Loucy (cell line): ENCODE data around the gene DMXL1.

Source experiments
- H2AFZ ChIP-seq: fragments of 200-600 bp; sonication (generic); 2 replicates; pipeline ENCODE4 v1.6.0; 2016; ENCODE audit warnings: antibody characterized with exemption, mild to moderate bottlenecking, low read length, moderate library complexity
- H3F3A ChIP-seq: fragments of 200-600 bp; 2 replicates; pipeline ENCODE4 v1.6.0; 2016; ENCODE audit warnings: antibody characterized with exemption, low read depth, mild to moderate bottlenecking
- H3K27me3 ChIP-seq: fragments of 200-600 bp; sonication (generic); 2 replicates; pipeline ENCODE4 v1.6.1; 2014; ENCODE audit warnings: low read length, mild to moderate bottlenecking; ENCODE audit not compliant: insufficient read depth, poor library complexity, severe bottlenecking
- H3K36me3 ChIP-seq: fragments of 200-600 bp; sonication (generic); 2 replicates; pipeline ENCODE4 v1.6.1; 2016; ENCODE audit warnings: low read length; ENCODE audit not compliant: insufficient read depth
- H3K4me1 ChIP-seq: fragments of 200-600 bp; sonication (generic); 2 replicates; pipeline ENCODE4 v1.5.1; 2014; ENCODE audit warnings: low read length, mild to moderate bottlenecking; ENCODE audit not compliant: insufficient read depth, poor library complexity, severe bottlenecking
- H3K4me2 ChIP-seq: fragments of 200-600 bp; sonication (generic); 2 replicates; pipeline ENCODE4 v1.6.0; 2014; ENCODE audit warnings: antibody characterized with exemption, low read length, low read depth, mild to moderate bottlenecking; ENCODE audit not compliant: poor library complexity, severe bottlenecking
- H3K4me3 ChIP-seq: fragments of 200-600 bp; sonication (generic); 2 replicates; pipeline ENCODE4 v1.5.1; 2014; ENCODE audit warnings: low read length, mild to moderate bottlenecking, mixed read lengths; ENCODE audit not compliant: poor library complexity, severe bottlenecking
- H3K79me2 ChIP-seq: fragments of 200-600 bp; sonication (generic); 2 replicates; pipeline ENCODE4 v1.6.1; 2014; ENCODE audit warnings: low read length; ENCODE audit not compliant: insufficient read depth
- H3K9ac ChIP-seq: fragments of 200-600 bp; sonication (generic); 2 replicates; pipeline ENCODE4 v1.6.0; 2014; ENCODE audit warnings: mild to moderate bottlenecking, low read depth, low read length, moderate library complexity; ENCODE audit not compliant: poor library complexity, severe bottlenecking
- H3K9me2 ChIP-seq: fragments of 200-600 bp; sonication (generic); replicated peaks from 2 replicates; pipeline ENCODE4 v1.6.1; 2016; ENCODE audit warnings: low read depth, low read length, mixed read lengths
- H3K9me3 ChIP-seq: fragments of 200-600 bp; sonication (generic); 2 replicates; pipeline ENCODE4 v1.6.1; 2014; ENCODE audit warnings: mild to moderate bottlenecking, antibody characterized with exemption, low read length, low read depth; ENCODE audit not compliant: insufficient read depth
- H4K20me1 ChIP-seq: fragments of 200-600 bp; sonication (generic); 2 replicates; pipeline ENCODE4 v1.6.0; 2014; ENCODE audit warnings: antibody characterized with exemption, low read length, mild to moderate bottlenecking; ENCODE audit not compliant: insufficient read depth, poor library complexity, severe bottlenecking
- CTCF ChIP-seq: fragments of 200-600 bp; sonication (generic); conservative IDR thresholded peaks from 2 replicates; pipeline ENCODE4 v1.5.1; 2014; ENCODE audit warnings: mild to moderate bottlenecking, antibody characterized with exemption, low read length
- EZH2phosphoT487 ChIP-seq: fragments of 200-600 bp; IDR thresholded peaks from 2 replicates; pipeline ENCODE4 v1.6.1; 2018; ENCODE audit warnings: antibody characterized with exemption, mild to moderate bottlenecking, moderate library complexity, borderline replicate concordance

The DMXL1 gene

DNA sequence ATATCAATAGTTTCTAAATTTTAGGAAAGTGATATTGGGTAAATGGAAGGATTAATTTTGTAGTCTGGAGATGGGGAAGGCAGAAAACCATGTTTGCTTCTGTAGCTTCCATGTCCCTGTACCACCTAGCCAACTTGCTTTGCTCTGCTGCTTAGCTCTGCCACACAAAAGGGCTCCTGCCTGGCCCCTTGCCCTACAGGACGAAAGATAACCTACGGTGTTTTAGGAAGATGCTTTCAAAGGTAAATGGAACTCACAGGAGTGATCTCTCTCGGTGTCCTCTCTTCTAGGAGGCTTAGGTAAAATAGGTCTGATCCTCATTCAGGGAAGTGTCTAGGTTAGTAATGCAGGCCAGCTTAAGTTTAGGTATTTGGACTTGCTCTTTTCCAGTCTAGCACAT is 37.8 kb upstream of the DMXL1 start:
- no peak overlapping the region for H3K4me2 ChIP-seq
- H3K9me2 ChIP-seq = no peaks in the 10 kb centered on the region
- H3K36me3 ChIP-seq = no peaks in the 10 kb centered on the region
- H3K4me3 ChIP-seq = no peak overlapping the region
- H4K20me1 ChIP-seq = no peaks in the 10 kb centered on the region
- no peaks in the 10 kb centered on the region for H3K9me3 ChIP-seq
- no peak overlapping the region for H3K9ac ChIP-seq
- no peaks in the 10 kb centered on the region for H3K4me1 ChIP-seq
- no peaks in the 10 kb centered on the region for H3F3A ChIP-seq
- H3K27me3 ChIP-seq = no peaks in the 10 kb centered on the region
- no peak for TF ChIP-seq EZH2phosphoT487
- no peaks in the 10 kb centered on the region for H3K79me2 ChIP-seq
- no peak overlapping the region for H2AFZ ChIP-seq

DNA sequence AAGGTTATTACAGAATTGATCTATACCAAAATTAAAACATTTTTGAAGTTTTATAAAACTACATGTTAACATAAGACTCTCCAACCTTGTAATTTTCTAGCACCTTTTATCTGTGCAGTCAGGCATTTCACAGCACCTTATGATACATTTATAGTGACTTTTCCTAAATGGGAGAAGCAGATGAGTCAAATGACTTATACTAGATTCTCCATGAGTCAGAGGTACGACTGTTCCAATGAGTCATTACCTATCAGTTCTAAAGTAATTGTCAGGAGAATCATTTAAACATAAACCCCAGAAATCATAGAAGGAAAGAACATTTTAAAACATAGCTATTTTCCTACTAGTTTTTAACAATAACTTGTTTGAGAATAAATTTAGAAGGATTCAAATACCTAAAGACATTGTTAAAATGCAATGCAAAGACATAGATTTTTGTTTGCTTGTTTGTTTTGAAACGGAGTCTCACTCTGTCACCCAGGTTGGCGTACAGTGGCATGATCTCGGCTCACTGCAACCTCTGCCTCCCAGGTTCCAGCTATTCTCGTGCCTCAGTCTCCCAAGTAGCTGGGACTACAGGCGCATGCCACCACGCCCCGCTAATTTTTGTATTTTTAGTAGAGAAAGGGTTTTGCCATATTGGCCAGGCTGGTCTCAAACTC is 34.7 kb upstream of the DMXL1 start:
- Histone ChIP-seq H3K79me2 (no peaks in the 10 kb centered on the region), H3K9me2 (no peaks in the 10 kb centered on the region), H3K4me2 (no peak overlapping the region), H3K36me3 (no peaks in the 10 kb centered on the region), H3K4me1 (no peaks in the 10 kb centered on the region), H4K20me1 (no peaks in the 10 kb centered on the region), H3K27me3 (no peaks in the 10 kb centered on the region), H3F3A (no peaks in the 10 kb centered on the region), H3K9ac (no peak overlapping the region), H2AFZ (no peak overlapping the region), H3K9me3 (no peaks in the 10 kb centered on the region), H3K4me3 (no peak overlapping the region)
- TF ChIP-seq EZH2phosphoT487 (no peak), CTCF (no peak)

- Histone ChIP-seq H3K9me3 (no peaks in the 10 kb centered on the region), H2AFZ (no peak overlapping the region), H3K4me2 (no peak overlapping the region), H3K4me1 (no peaks in the 10 kb centered on the region), H3F3A (no peaks in the 10 kb centered on the region), H3K4me3 (no peak overlapping the region), H3K36me3 (no peaks in the 10 kb centered on the region), H3K9ac (no peak overlapping the region), H3K27me3 (no peaks in the 10 kb centered on the region), H3K79me2 (no peaks in the 10 kb centered on the region), H3K9me2 (no peaks in the 10 kb centered on the region), H4K20me1 (no peaks in the 10 kb centered on the region)
- TF ChIP-seq CTCF (no peak), EZH2phosphoT487 (no peak)
These were observed 33.2 kb upstream of the DMXL1 start for GRCh38 chr5:119037496-119038215.
